ENCODE measurements around the gene SPEF1. TPM values are rescaled to one million over a fixed set of nuclear protein-coding genes. Genes with fewer than 3 reads are reported as not detected.

SPEF1 gene
- total and polyA plus RNA-seq, 4 experiments from 2014 or later, result 0.15 TPM; not detected in 3

GRCh38 chr20:3811467-3812258 lies 30.4 kb upstream of the SPEF1 start:
- peak overlapping the region; percentile 97 to 100 (median 99) for H3K27ac Mint-ChIP-seq
- Histone ChIP-seq H3K27ac (ENCODE audit: low read depth, low read length) (peak overlapping the region; percentile 89), H3K36me3 (ENCODE audit: insufficient read depth, low read length) (no peaks in the 10 kb centered on the region), H3K4me3 (ENCODE audit: low read length in 2 of 2) (peak overlapping the region in 1 of 2 donors; percentile 54), H3K27me3 (ENCODE audit: insufficient read depth, low read length) (no peaks in the 10 kb centered on the region), H3K9me3 (ENCODE audit: control insufficient read depth in 1 of 2, low read length in 2 of 2) (no peaks in the 10 kb centered on the region), H3K4me1 (ENCODE audit: insufficient read depth, low read length) (peaks cover 90% of the 10 kb centered on the region)
- no peaks in the 10 kb centered on the region for H3K9me3 Mint-ChIP-seq
- peak overlapping the region; percentile 83 to 94 (median 89) for H3K4me3 Mint-ChIP-seq
- ChIA-PET POLR2A (ENCODE audit: partially characterized antibody) (interaction anchor here (0.6 to 7.0 kb wide), 8 partner anchors 13 to 228 kb away, joined by 3 to 97 read pairs (median 4); partner anchors contain the start of genes ADISSP and CENPB), CTCF (ENCODE audit: partially characterized antibody) (interaction anchor here (0.7 to 5.3 kb wide), 4 partner anchors 16 to 510 kb away, joined by 3 to 36 read pairs (median 6); partner anchors contain the start of gene CDC25B)
- peaks cover 53 to 83% (median 69%) of the 10 kb centered on the region in 4 donors for H3K4me1 Mint-ChIP-seq
- intact Hi-C loops (cut with micrococcal nuclease), result loop anchor here (1.0 to 5.0 kb wide), 4 partner anchors 9 to 764 kb away; partner anchors contain the start of genes ADISSP, AP5S1, CDC25B and MRPS26
- peak; percentile 92 to 97 (median 94) for DNase-seq
- H3K27me3 Mint-ChIP-seq, result no peaks in the 10 kb centered on the region
- peaks cover 6% of the 10 kb centered on the region in 2 donors for H3K36me3 Mint-ChIP-seq

- peaks cover 92% of the 10 kb centered on the region for H3K4me1 ChIP-seq (ENCODE audit: insufficient read depth, low read length)
- POLR2A ChIA-PET (ENCODE audit: partially characterized antibody), result no interaction called here
- Mint-ChIP-seq H3K4me1 (peaks cover 56 to 84% (median 67%) of the 10 kb centered on the region in 4 donors), H3K36me3 (peaks cover 31 to 33% of the 10 kb centered on the region in 2 donors), H3K9me3 (no peaks in the 10 kb centered on the region), H3K27me3 (no peaks in the 10 kb centered on the region), H3K4me3 (no peak overlapping the region), H3K27ac (peak overlapping the region in 5 of 7 donors; percentile 46 to 87 (median 62))
- intact Hi-C loops (cut with micrococcal nuclease), result no loop called here
- H3K27ac ChIP-seq (ENCODE audit: low read depth, low read length), result peak overlapping the region; percentile 46
- no peaks in the 10 kb centered on the region for H3K27me3 ChIP-seq (ENCODE audit: insufficient read depth, low read length)
- peaks cover 27% of the 10 kb centered on the region for H3K36me3 ChIP-seq (ENCODE audit: insufficient read depth, low read length)
- H3K4me3 ChIP-seq (ENCODE audit: low read length in 2 of 2), result no peak overlapping the region
- no peaks in the 10 kb centered on the region for H3K9me3 ChIP-seq (ENCODE audit: control insufficient read depth in 1 of 2, low read length in 2 of 2)
- no peak for DNase-seq
- CTCF ChIA-PET (ENCODE audit: partially characterized antibody), result interaction anchor here (5.3 kb wide), 1 partner anchor 13 kb away, joined by 36 read pairs; the partner anchor contains the start of gene CDC25B
Observed at GRCh38 chr20:3808544-3808943, 27.3 kb upstream of the SPEF1 start.

- no peaks in the 10 kb centered on the region for H3K27me3 Mint-ChIP-seq
- CTCF ChIA-PET (ENCODE audit: partially characterized antibody), result no interaction called here
- intact Hi-C loops (cut with micrococcal nuclease), result no loop called here
- no peaks in the 10 kb centered on the region for H3K9me3 Mint-ChIP-seq
- H3K27ac ChIP-seq (ENCODE audit: low read depth, low read length), result no peak overlapping the region
- H3K27ac Mint-ChIP-seq, result peak overlapping the region in 5 of 7 donors; percentile 72 to 87 (median 85)
- POLR2A ChIA-PET (ENCODE audit: partially characterized antibody), result interaction anchor here (0.6 to 1.6 kb wide), 2 partner anchors 9 to 277 kb away, joined by 3 to 10 read pairs; no protein-coding TSS in a partner anchor
- no peak for DNase-seq
- H3K9me3 ChIP-seq (ENCODE audit: control insufficient read depth in 1 of 2, low read length in 2 of 2), result no peaks in the 10 kb centered on the region
- H3K4me3 ChIP-seq (ENCODE audit: low read length in 2 of 2), result no peak overlapping the region
- H3K27me3 ChIP-seq (ENCODE audit: insufficient read depth, low read length), result no peaks in the 10 kb centered on the region
- H3K4me3 Mint-ChIP-seq, result peak overlapping the region in 1 of 8 donors; percentile 20
- peaks cover 93% of the 10 kb centered on the region for H3K4me1 ChIP-seq (ENCODE audit: insufficient read depth, low read length)
- peaks cover 42 to 86% (median 61%) of the 10 kb centered on the region in 4 donors for H3K4me1 Mint-ChIP-seq
- H3K36me3 ChIP-seq (ENCODE audit: insufficient read depth, low read length), result peaks cover 62% of the 10 kb centered on the region
- H3K36me3 Mint-ChIP-seq, result peaks cover 63 to 66% of the 10 kb centered on the region in 2 donors
Observed at GRCh38 chr20:3804781-3805180, 23.5 kb upstream of the SPEF1 start.

GRCh38 chr20:3804254-3804751 lies 23.1 kb upstream of the SPEF1 start:
- H3K27me3 Mint-ChIP-seq, result no peaks in the 10 kb centered on the region
- CTCF ChIA-PET (ENCODE audit: partially characterized antibody), result interaction anchor here (1.0 kb wide), 1 partner anchor 16 kb away, joined by 3 read pairs; the partner anchor contains the start of gene AP5S1
- peak overlapping the region in 3 of 8 donors; percentile 46 to 64 (median 55) for H3K4me3 Mint-ChIP-seq
- intact Hi-C loops (cut with micrococcal nuclease), result no loop called here
- Histone ChIP-seq H3K36me3 (ENCODE audit: insufficient read depth, low read length) (peaks cover 62% of the 10 kb centered on the region), H3K9me3 (ENCODE audit: control insufficient read depth in 1 of 2, low read length in 2 of 2) (no peaks in the 10 kb centered on the region), H3K27me3 (ENCODE audit: insufficient read depth, low read length) (no peaks in the 10 kb centered on the region), H3K27ac (ENCODE audit: low read depth, low read length) (peak overlapping the region; percentile 14), H3K4me1 (ENCODE audit: insufficient read depth, low read length) (peaks cover 95% of the 10 kb centered on the region), H3K4me3 (ENCODE audit: low read length in 2 of 2) (no peak overlapping the region)
- H3K36me3 Mint-ChIP-seq, result peaks cover 66 to 70% of the 10 kb centered on the region in 2 donors
- no peak for DNase-seq
- peaks cover 44 to 91% (median 64%) of the 10 kb centered on the region in 4 donors for H3K4me1 Mint-ChIP-seq
- no peaks in the 10 kb centered on the region for H3K9me3 Mint-ChIP-seq
- POLR2A ChIA-PET (ENCODE audit: partially characterized antibody), result interaction anchor here (1.6 kb wide), 1 partner anchor 9 kb away, joined by 10 read pairs; no protein-coding TSS in a partner anchor
- peak overlapping the region in 6 of 7 donors; percentile 15 to 87 (median 84) for H3K27ac Mint-ChIP-seq

GRCh38 chr20:3803854-3804253 lies 22.6 kb upstream of the SPEF1 start:
- Histone ChIP-seq H3K27me3 (ENCODE audit: insufficient read depth, low read length) (no peaks in the 10 kb centered on the region), H3K4me1 (ENCODE audit: insufficient read depth, low read length) (peaks cover 98% of the 10 kb centered on the region), H3K36me3 (ENCODE audit: insufficient read depth, low read length) (peaks cover 62% of the 10 kb centered on the region), H3K9me3 (ENCODE audit: control insufficient read depth in 1 of 2, low read length in 2 of 2) (no peaks in the 10 kb centered on the region), H3K27ac (ENCODE audit: low read depth, low read length) (peak overlapping the region; percentile 14), H3K4me3 (ENCODE audit: low read length in 2 of 2) (no peak overlapping the region)
- Mint-ChIP-seq H3K27me3 (no peaks in the 10 kb centered on the region), H3K27ac (peak overlapping the region; percentile 65 to 95 (median 85)), H3K9me3 (no peaks in the 10 kb centered on the region), H3K4me3 (peak overlapping the region in 6 of 8 donors; percentile 49 to 69 (median 62)), H3K4me1 (peaks cover 48 to 95% (median 69%) of the 10 kb centered on the region in 4 donors), H3K36me3 (peaks cover 71 to 74% of the 10 kb centered on the region in 2 donors)
- ChIA-PET CTCF (ENCODE audit: partially characterized antibody) (interaction anchor here (1.0 kb wide), 1 partner anchor 16 kb away, joined by 3 read pairs; the partner anchor contains the start of gene AP5S1), POLR2A (ENCODE audit: partially characterized antibody) (interaction anchor here (0.7 to 1.4 kb wide), 2 partner anchors 12 to 36 kb away, joined by 3 to 5 read pairs; partner anchors contain the start of gene ADISSP)
- intact Hi-C loops (cut with micrococcal nuclease), result no loop called here
- no peak for DNase-seq

GRCh38 chr20:3803289-3803688 lies 22.0 kb upstream of the SPEF1 start:
- Histone ChIP-seq H3K9me3 (ENCODE audit: control insufficient read depth in 1 of 2, low read length in 2 of 2) (no peaks in the 10 kb centered on the region), H3K4me3 (ENCODE audit: low read length in 2 of 2) (no peak overlapping the region), H3K27ac (ENCODE audit: low read depth, low read length) (peak overlapping the region; percentile 68), H3K27me3 (ENCODE audit: insufficient read depth, low read length) (no peaks in the 10 kb centered on the region), H3K36me3 (ENCODE audit: insufficient read depth, low read length) (peaks cover 65% of the 10 kb centered on the region), H3K4me1 (ENCODE audit: insufficient read depth, low read length) (peaks cover 98% of the 10 kb centered on the region)
- H3K36me3 Mint-ChIP-seq, result peaks cover 76 to 80% of the 10 kb centered on the region in 2 donors
- DNase-seq, result no peak
- peaks cover 52 to 96% (median 73%) of the 10 kb centered on the region in 4 donors for H3K4me1 Mint-ChIP-seq
- ChIA-PET POLR2A (ENCODE audit: partially characterized antibody) (interaction anchor here (0.7 to 1.4 kb wide), 2 partner anchors 12 to 35 kb away, joined by 3 to 5 read pairs; partner anchors contain the start of gene ADISSP), CTCF (ENCODE audit: partially characterized antibody) (interaction anchor here (1.0 kb wide), 1 partner anchor 17 kb away, joined by 3 read pairs; the partner anchor contains the start of gene AP5S1)
- intact Hi-C loops (cut with micrococcal nuclease), result no loop called here
- H3K27me3 Mint-ChIP-seq, result no peaks in the 10 kb centered on the region
- H3K27ac Mint-ChIP-seq, result peak overlapping the region; percentile 65 to 95 (median 92)
- no peaks in the 10 kb centered on the region for H3K9me3 Mint-ChIP-seq
- peak overlapping the region in 4 of 8 donors; percentile 4 to 68 (median 60) for H3K4me3 Mint-ChIP-seq
